Keratinocyte (primary cell): Measurements from ENCODE around the gene CACNA2D4. TPM values are rescaled to one million over a fixed set of nuclear protein-coding genes. Genes with fewer than 3 reads are reported as not detected.

Source experiments
- DNase-seq: peaks from one replicate; pipeline ENCODE4 v3.0.0-alpha.2; 2011; ENCODE audit warnings: low read depth, missing footprints, low spot score
- FAIRE-seq: peaks from 2 replicates; lab custom pipeline; 2011; peaks lifted over from hg19 to GRCh38; lab: Jason Lieb, UNC
- H2AFZ ChIP-seq: 2 replicates; pipeline ENCODE4 v1.6.0; 2012; ENCODE audit warnings: low read length, control low read depth, inconsistent platforms; ENCODE audit not compliant: control insufficient read depth
- H3K27ac ChIP-seq: 2 replicates; pipeline ENCODE4 v1.5.1; 2011; ENCODE audit warnings: low read length; ENCODE audit not compliant: control insufficient read depth, insufficient read depth
- H3K27me3 ChIP-seq: 3 replicates; pipeline ENCODE4 v1.6.0; 2011; ENCODE audit warnings: low read length; ENCODE audit not compliant: control insufficient read depth, insufficient read depth; ENCODE audit errors: extremely low read depth
- H3K36me3 ChIP-seq, 2 experiments: 2 replicates in 1 of 2; 3 replicates in 1 of 2; pipeline ENCODE4 v1.5.1; 2011; ENCODE audit warnings: low read length in 2 of 2, mild to moderate bottlenecking in 1 of 2; ENCODE audit not compliant: control insufficient read depth in 2 of 2, insufficient read depth in 2 of 2; ENCODE audit errors: extremely low read depth in 1 of 2
- H3K4me1 ChIP-seq: 3 replicates; pipeline ENCODE4 v1.5.1; 2011; ENCODE audit warnings: low read length; ENCODE audit not compliant: control insufficient read depth, insufficient read depth; ENCODE audit errors: extremely low read depth
- H3K4me2 ChIP-seq: 3 replicates; pipeline ENCODE4 v1.6.0; 2011; ENCODE audit warnings: low read depth, low read length; ENCODE audit not compliant: control insufficient read depth, insufficient read depth; ENCODE audit errors: extremely low read depth
- H3K4me3 ChIP-seq, 3 experiments: fragments of 200-600 bp in 1 of 3; sonication (generic) in 1 of 3; 2 replicates in 2 of 3; 3 replicates in 1 of 3; pipeline ENCODE4 v1.5.1; 2011 to 2016; ENCODE audit warnings: low read length in 3 of 3, mild to moderate bottlenecking in 3 of 3, control low read depth in 2 of 3, inconsistent platforms in 1 of 3, low read depth in 1 of 3, mixed read lengths in 1 of 3, mixed run types in 1 of 3, moderate library complexity in 1 of 3; ENCODE audit not compliant: control insufficient read depth in 2 of 3, insufficient read depth in 2 of 3; ENCODE audit errors: extremely low read depth in 1 of 3
- H3K79me2 ChIP-seq: 2 replicates; pipeline ENCODE4 v1.6.0; 2012; ENCODE audit warnings: low read length; ENCODE audit not compliant: control insufficient read depth, insufficient read depth
- H3K9ac ChIP-seq: 3 replicates; pipeline ENCODE4 v1.6.0; 2011; ENCODE audit warnings: low read length; ENCODE audit not compliant: control insufficient read depth, insufficient read depth; ENCODE audit errors: extremely low read depth
- H3K9me1 ChIP-seq: 3 replicates; pipeline ENCODE4 v1.6.0; 2011; ENCODE audit warnings: low read length; ENCODE audit not compliant: control insufficient read depth, insufficient read depth; ENCODE audit errors: extremely low read depth
- H3K9me3 ChIP-seq: 2 replicates; pipeline ENCODE4 v1.5.1; 2012; ENCODE audit warnings: low read depth, low read length; ENCODE audit not compliant: control insufficient read depth
- H4K20me1 ChIP-seq: 3 replicates; pipeline ENCODE4 v1.6.0; 2011; ENCODE audit warnings: low read length; ENCODE audit not compliant: control insufficient read depth, insufficient read depth; ENCODE audit errors: extremely low read depth
- EZH2 ChIP-seq: IDR thresholded peaks from one replicate; pipeline ENCODE4 v1.6.1; 2012; ENCODE audit warnings: inconsistent platforms, mild to moderate bottlenecking, low read length, moderate library complexity
- dilution Hi-C: fragments of 300-500 bp; cut with MboI; formaldehyde crosslinking; loops from one replicate; pipeline ENCODE4 v1.7.0; 2020; ENCODE audit warnings: low sequenced_read_pairs; ENCODE audit not compliant: extremely low pct_ligation_motif_present
- polyA plus RNA-seq, 5 experiments: library from polyadenylated mRNA; depleted of rRNA in 3 of 5; stranded (reverse) in 3 of 5; stranded (forward) in 1 of 5; unstranded in 1 of 5; fragments of >200 nt; gene quantifications; 1 replicate in 1 of 5; 2 replicates in 3 of 5; 3 replicates in 1 of 5; pipeline versions ENCODE4 v1.2.1 to v1.2.3, GENCODE V29; 2011 to 2012; ENCODE audit warnings: missing spikeins in 2 of 5, low read depth in 1 of 5, low replicate concordance in 1 of 5
- TF ChIP-seq, protein P1 (sequence below), 3 experiments: IDR thresholded peaks in 1 of 3; conservative IDR thresholded peaks in 1 of 3; optimal IDR thresholded peaks in 1 of 3; 2 replicates in 2 of 3; 3 replicates in 1 of 3; pipeline versions ENCODE3 to v1.5.1; 2011; ENCODE audit warnings: low read length in 3 of 3, mild to moderate bottlenecking in 3 of 3, moderate library complexity in 2 of 3, control low read depth in 1 of 3, inconsistent platforms in 1 of 3; ENCODE audit not compliant: insufficient read depth in 2 of 3; ENCODE audit errors: extremely low read depth in 1 of 3

Gene CACNA2D4
- polyA plus RNA-seq, 1 donor (not counting 4 experiments of a cell fraction or from before 2014, with no cell fraction given) = 0.09 TPM

GRCh38 chr12:1858456-1858855, 60.0 kb downstream of the CACNA2D4 start:
- no peak overlapping the region for H3K27ac ChIP-seq
- H3K9ac ChIP-seq = no peak overlapping the region
- DNase-seq (no peak), FAIRE-seq (no peak)
- no peak for TF ChIP-seq EZH2
- TF ChIP-seq, protein P1, sequence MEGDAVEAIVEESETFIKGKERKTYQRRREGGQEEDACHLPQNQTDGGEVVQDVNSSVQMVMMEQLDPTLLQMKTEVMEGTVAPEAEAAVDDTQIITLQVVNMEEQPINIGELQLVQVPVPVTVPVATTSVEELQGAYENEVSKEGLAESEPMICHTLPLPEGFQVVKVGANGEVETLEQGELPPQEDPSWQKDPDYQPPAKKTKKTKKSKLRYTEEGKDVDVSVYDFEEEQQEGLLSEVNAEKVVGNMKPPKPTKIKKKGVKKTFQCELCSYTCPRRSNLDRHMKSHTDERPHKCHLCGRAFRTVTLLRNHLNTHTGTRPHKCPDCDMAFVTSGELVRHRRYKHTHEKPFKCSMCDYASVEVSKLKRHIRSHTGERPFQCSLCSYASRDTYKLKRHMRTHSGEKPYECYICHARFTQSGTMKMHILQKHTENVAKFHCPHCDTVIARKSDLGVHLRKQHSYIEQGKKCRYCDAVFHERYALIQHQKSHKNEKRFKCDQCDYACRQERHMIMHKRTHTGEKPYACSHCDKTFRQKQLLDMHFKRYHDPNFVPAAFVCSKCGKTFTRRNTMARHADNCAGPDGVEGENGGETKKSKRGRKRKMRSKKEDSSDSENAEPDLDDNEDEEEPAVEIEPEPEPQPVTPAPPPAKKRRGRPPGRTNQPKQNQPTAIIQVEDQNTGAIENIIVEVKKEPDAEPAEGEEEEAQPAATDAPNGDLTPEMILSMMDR (optimal IDR thresholded peaks at IDR 0.05 in 1 of 3, IDR thresholded peaks at IDR 0.05 in 1 of 3, conservative IDR thresholded peaks at IDR 0.05 in 1 of 3; ENCODE audit: extremely low read depth in 1 of 3, insufficient read depth in 2 of 3, low read length in 3 of 3) = no peak
- H3K79me2 ChIP-seq = no peaks in the 10 kb centered on the region
- no peak overlapping the region for H3K4me3 ChIP-seq
- H2AFZ ChIP-seq = no peak overlapping the region
- H3K27me3 ChIP-seq = peaks cover 6% of the 10 kb centered on the region
- no peaks in the 10 kb centered on the region for H3K9me1 ChIP-seq
- H3K4me2 ChIP-seq = no peak overlapping the region
- H3K9me3 ChIP-seq = peaks cover 10% of the 10 kb centered on the region
- dilution Hi-C loops = no loop called here
- H3K4me1 ChIP-seq = no peaks in the 10 kb centered on the region
- no peaks in the 10 kb centered on the region for H4K20me1 ChIP-seq
- no peaks in the 10 kb centered on the region for H3K36me3 ChIP-seq

DNA sequence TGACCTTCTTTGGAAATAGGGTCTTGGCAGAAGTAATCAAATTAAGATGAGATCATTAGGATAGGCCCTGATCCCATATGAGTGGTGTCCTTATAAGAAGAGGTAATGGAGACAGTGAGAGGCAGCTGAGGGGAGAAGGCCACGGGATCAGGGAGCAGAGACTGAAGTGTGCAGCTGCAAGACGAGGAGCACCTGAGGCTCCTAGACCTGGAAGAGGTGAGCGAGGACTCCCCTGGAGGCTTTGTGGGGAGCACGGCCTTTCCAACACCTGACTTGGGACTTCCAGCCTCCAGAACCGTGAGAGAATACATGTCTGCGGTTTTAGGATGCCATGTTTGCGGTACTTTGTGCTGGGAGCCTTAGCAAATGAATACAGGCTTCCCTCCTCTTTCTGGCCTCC, 60.6 kb downstream of the CACNA2D4 start:
- no peaks in the 10 kb centered on the region for H3K4me1 ChIP-seq
- no peak overlapping the region for H2AFZ ChIP-seq
- dilution Hi-C loops = no loop called here
- H3K4me2 ChIP-seq = no peak overlapping the region
- FAIRE-seq = no peak
- H3K9ac ChIP-seq = no peak overlapping the region
- H3K27ac ChIP-seq = no peak overlapping the region
- H3K4me3 ChIP-seq = no peak overlapping the region
- peaks cover 6% of the 10 kb centered on the region for H3K27me3 ChIP-seq
- no peak for DNase-seq
- H3K9me3 ChIP-seq = peaks cover 10% of the 10 kb centered on the region
- H4K20me1 ChIP-seq = no peaks in the 10 kb centered on the region
- H3K9me1 ChIP-seq = no peaks in the 10 kb centered on the region
- no peaks in the 10 kb centered on the region for H3K36me3 ChIP-seq
- TF ChIP-seq EZH2 = no peak
- TF ChIP-seq, protein P1 (optimal IDR thresholded peaks at IDR 0.05 in 1 of 3, IDR thresholded peaks at IDR 0.05 in 1 of 3, conservative IDR thresholded peaks at IDR 0.05 in 1 of 3; ENCODE audit: extremely low read depth in 1 of 3, insufficient read depth in 2 of 3, low read length in 3 of 3) = no peak
- no peaks in the 10 kb centered on the region for H3K79me2 ChIP-seq
